ENCODE data around the gene THEMIS. TPM values are rescaled to one million over a fixed set of nuclear protein-coding genes. Genes with fewer than 3 reads are reported as not detected.
A peak's percentile ranks its signal among the peaks of the same experiment; 100 is the strongest.

THEMIS gene
- total RNA-seq, 6 experiments from 2014 or later = 0.12 to 0.28 (median 0.25) TPM

- no peak for TF ChIP-seq CTCF (IDR thresholded peaks at IDR 0.05)
- Mint-ChIP-seq H3K27ac (peak overlapping the region; percentile 32; the same call in 1 of the 2 replicates), H3K4me1 (ENCODE audit: low read depth) (peaks cover 28% of the 10 kb centered on the region), H3K27me3 (ENCODE audit: insufficient read depth) (no peaks in the 10 kb centered on the region), H3K36me3 (ENCODE audit: low read depth) (no peaks in the 10 kb centered on the region), H3K9me3 (no peaks in the 10 kb centered on the region), H3K4me3 (no peak overlapping the region)
- DNase-seq = peak; percentile 29
These were observed 125.5 kb downstream of the THEMIS start for GRCh38 chr6:127775371-127775770.

- Mint-ChIP-seq H3K27me3 (ENCODE audit: insufficient read depth) (no peaks in the 10 kb centered on the region), H3K9me3 (no peaks in the 10 kb centered on the region), H3K27ac (no peak overlapping the region), H3K4me3 (no peak overlapping the region), H3K36me3 (ENCODE audit: low read depth) (no peaks in the 10 kb centered on the region), H3K4me1 (ENCODE audit: low read depth) (no peaks in the 10 kb centered on the region)
- TF ChIP-seq CTCF (IDR thresholded peaks at IDR 0.05) = no peak
- no peak for DNase-seq
These were observed 132.1 kb downstream of the THEMIS start for GRCh38 chr6:127768745-127769144.

GRCh38 chr6:127768223-127768622 lies 132.6 kb downstream of the THEMIS start:
- no peaks in the 10 kb centered on the region for H3K9me3 Mint-ChIP-seq
- no peaks in the 10 kb centered on the region for H3K4me1 Mint-ChIP-seq (ENCODE audit: low read depth)
- H3K4me3 Mint-ChIP-seq = no peak overlapping the region
- H3K27ac Mint-ChIP-seq = no peak overlapping the region
- H3K36me3 Mint-ChIP-seq (ENCODE audit: low read depth) = no peaks in the 10 kb centered on the region
- no peaks in the 10 kb centered on the region for H3K27me3 Mint-ChIP-seq (ENCODE audit: insufficient read depth)
- no peak for TF ChIP-seq CTCF (IDR thresholded peaks at IDR 0.05)
- no peak for DNase-seq

- TF ChIP-seq CTCF (IDR thresholded peaks at IDR 0.05) = no peak
- no peak overlapping the region for H3K27ac Mint-ChIP-seq
- no peaks in the 10 kb centered on the region for H3K36me3 Mint-ChIP-seq (ENCODE audit: low read depth)
- DNase-seq = no peak
- no peaks in the 10 kb centered on the region for H3K9me3 Mint-ChIP-seq
- H3K27me3 Mint-ChIP-seq (ENCODE audit: insufficient read depth) = no peaks in the 10 kb centered on the region
- H3K4me3 Mint-ChIP-seq = no peak overlapping the region
- H3K4me1 Mint-ChIP-seq (ENCODE audit: low read depth) = no peaks in the 10 kb centered on the region
These were observed 134.9 kb downstream of the THEMIS start for GRCh38 chr6:127765949-127766348.

GRCh38 chr6:127762284-127762683 lies 138.6 kb downstream of the THEMIS start:
- no peak overlapping the region for H3K4me3 Mint-ChIP-seq
- no peaks in the 10 kb centered on the region for H3K9me3 Mint-ChIP-seq
- TF ChIP-seq CTCF (IDR thresholded peaks at IDR 0.05) = no peak
- no peaks in the 10 kb centered on the region for H3K4me1 Mint-ChIP-seq (ENCODE audit: low read depth)
- H3K27ac Mint-ChIP-seq = no peak overlapping the region
- DNase-seq = no peak
- H3K36me3 Mint-ChIP-seq (ENCODE audit: low read depth) = no peaks in the 10 kb centered on the region
- no peaks in the 10 kb centered on the region; the same call in 1 of the 2 replicates for H3K27me3 Mint-ChIP-seq (ENCODE audit: insufficient read depth)

- no peak for TF ChIP-seq CTCF (IDR thresholded peaks at IDR 0.05)
- no peaks in the 10 kb centered on the region for H3K4me1 Mint-ChIP-seq (ENCODE audit: low read depth)
- peaks cover 2% of the 10 kb centered on the region; the same call in 1 of the 2 replicates for H3K9me3 Mint-ChIP-seq
- H3K4me3 Mint-ChIP-seq = no peak overlapping the region
- no peak overlapping the region for H3K27ac Mint-ChIP-seq
- no peak for DNase-seq
- no peaks in the 10 kb centered on the region for H3K36me3 Mint-ChIP-seq (ENCODE audit: low read depth)
- no peaks in the 10 kb centered on the region; the same call in 1 of the 2 replicates for H3K27me3 Mint-ChIP-seq (ENCODE audit: insufficient read depth)
These were observed 139.8 kb downstream of the THEMIS start for GRCh38 chr6:127761084-127761483.
